PC-9 (cell line): Measurements from ENCODE around the gene FBXO24. TPM values are rescaled to one million over a fixed set of nuclear protein-coding genes. Genes with fewer than 3 reads are reported as not detected.

ENCODE experiments used
- BruUV-seq: library from RNA; stranded (reverse); fragments of 400-500 nt; replicated peaks from 2 replicates; lab custom pipeline; 2021; lab: Mats Ljungman, UMichigan
- CTCF ChIA-PET: fragments of 300-600 bp; sonication (Branson Sonifier 250); formaldehyde crosslinking; loops from one replicate; lab custom pipeline; 2022; ENCODE audit warnings: antibody characterized with exemption; lab: Charles Lee
- POLR2A ChIA-PET: fragments of 300-600 bp; sonication (Branson Sonifier 250); formaldehyde crosslinking; loops from one replicate; lab custom pipeline; 2022; ENCODE audit warnings: antibody characterized with exemption; ENCODE audit not compliant: unreplicated experiment; lab: Charles Lee
- DNase-seq, 2 experiments: peaks; one replicate each; pipeline versions ENCODE4 v3.0.0 to v3.0.0-alpha.2; 2015 to 2022; ENCODE audit warnings: mixed read lengths in 1 of 2
- H2AFZ ChIP-seq: fragments of 200-600 bp; sonication (generic); 2 replicates; pipeline ENCODE4 v1.8.1; 2017; ENCODE audit warnings: antibody characterized with exemption
- H3F3A ChIP-seq: fragments of 200-600 bp; sonication (generic); 2 replicates; pipeline ENCODE4 v1.8.1; 2017; ENCODE audit warnings: antibody characterized with exemption, mild to moderate bottlenecking, low read depth; ENCODE audit not compliant: insufficient read depth
- H3K27ac ChIP-seq: fragments of 200-600 bp; sonication (generic); 2 replicates; pipeline ENCODE4 v1.6.1; 2016; ENCODE audit warnings: mixed run types
- H3K27me3 ChIP-seq: fragments of 200-600 bp; sonication (generic); 2 replicates; pipeline ENCODE4 v1.6.1; 2016; ENCODE audit warnings: low read depth, mixed run types; ENCODE audit not compliant: insufficient read depth
- H3K36me3 ChIP-seq: fragments of 200-600 bp; sonication (generic); 2 replicates; pipeline ENCODE4 v1.6.1; 2016; ENCODE audit warnings: low read depth, mixed run types
- H3K4me1 ChIP-seq: fragments of 200-600 bp; sonication (generic); replicated peaks from 2 replicates; pipeline ENCODE4 v1.6.1; 2016; ENCODE audit warnings: mixed run types; ENCODE audit not compliant: insufficient read depth
- H3K4me2 ChIP-seq: fragments of 200-600 bp; sonication (generic); 2 replicates; pipeline ENCODE4 v1.6.1; 2017; ENCODE audit warnings: mixed run types
- H3K4me3 ChIP-seq: fragments of 200-600 bp; sonication (generic); 2 replicates; pipeline ENCODE4 v1.6.1; 2016; ENCODE audit warnings: mixed run types
- H3K79me2 ChIP-seq: fragments of 200-600 bp; sonication (generic); 2 replicates; pipeline ENCODE4 v1.6.1; 2017; ENCODE audit warnings: low read depth, mixed run types
- H3K9me2 ChIP-seq: fragments of 200-600 bp; sonication (generic); 2 replicates; pipeline ENCODE4 v1.8.1; 2017; ENCODE audit warnings: mild to moderate bottlenecking; ENCODE audit not compliant: insufficient read depth
- H3K9me3 ChIP-seq: fragments of 200-600 bp; sonication (generic); 2 replicates; pipeline ENCODE4 v1.8.1; 2016; ENCODE audit warnings: low read depth; ENCODE audit not compliant: insufficient read depth
- H4K20me1 ChIP-seq: fragments of 200-600 bp; sonication (generic); 2 replicates; pipeline ENCODE4 v1.8.1; 2017; ENCODE audit not compliant: insufficient read depth
- CTCF ChIP-seq: fragments of 200-600 bp; sonication (generic); conservative IDR thresholded peaks from 2 replicates; pipeline ENCODE4 v1.6.1; 2017; ENCODE audit warnings: mixed run types, antibody characterized with exemption, mild to moderate bottlenecking, moderate library complexity
- EZH2 ChIP-seq: fragments of 200-600 bp; sonication (generic); IDR thresholded peaks from 2 replicates; pipeline ENCODE4 v1.8.0; 2017; ENCODE audit warnings: antibody characterized with exemption, low read depth
- intact Hi-C: fragments of 100-400 bp; cut with micrococcal nuclease; formaldehyde crosslinking; loops from one replicate; pipeline ENCODE4 v1.10.0; 2022; ENCODE audit not compliant: unreplicated experiment
- total RNA-seq: library from RNA; stranded (reverse); gene quantifications from 2 replicates; pipeline ENCODE4 v1.2.3, GENCODE V29; 2021

The FBXO24 gene
- total RNA-seq, 1 experiment from 2014 or later, result 2.7 TPM

GRCh38 chr7:100591596-100591995 lies 5.5 kb downstream of the FBXO24 start:
- H3K79me2 ChIP-seq, result no peaks in the 10 kb centered on the region
- H2AFZ ChIP-seq, result no peak overlapping the region
- no peak for DNase-seq
- intact Hi-C loops, result no loop called here
- ChIA-PET CTCF (no interaction called here), POLR2A (interaction anchor here (0.6 kb wide), 3 partner anchors 11 to 163 kb away, joined by 4 read pairs; partner anchors contain the start of gene ZCWPW1)
- no peak overlapping the region for H3K4me2 ChIP-seq
- H3K9me3 ChIP-seq, result no peaks in the 10 kb centered on the region
- no peaks in the 10 kb centered on the region for H3K4me1 ChIP-seq
- H3K9me2 ChIP-seq, result no peaks in the 10 kb centered on the region
- no peak for TF ChIP-seq CTCF
- TF ChIP-seq EZH2, result no peak
- BruUV-seq, result no TSS peak
- H3K27ac ChIP-seq, result no peak overlapping the region
- H3K36me3 ChIP-seq, result no peaks in the 10 kb centered on the region
- H3K4me3 ChIP-seq, result no peak overlapping the region
- H4K20me1 ChIP-seq, result no peaks in the 10 kb centered on the region
- no peaks in the 10 kb centered on the region for H3K27me3 ChIP-seq
- H3F3A ChIP-seq, result no peaks in the 10 kb centered on the region

GRCh38 chr7:100595188-100595587 lies 9.1 kb downstream of the FBXO24 start:
- POLR2A ChIA-PET, result no interaction called here
- BruUV-seq, result no TSS peak

GRCh38 chr7:100598425-100598824 lies 12.3 kb downstream of the FBXO24 start:
- H3K36me3 ChIP-seq, result no peaks in the 10 kb centered on the region
- no peaks in the 10 kb centered on the region for H3K9me2 ChIP-seq
- no TSS peak for BruUV-seq
- no peaks in the 10 kb centered on the region for H3K79me2 ChIP-seq
- intact Hi-C loops, result no loop called here
- no peaks in the 10 kb centered on the region for H4K20me1 ChIP-seq
- H2AFZ ChIP-seq, result no peak overlapping the region
- H3K4me3 ChIP-seq, result no peak overlapping the region
- peaks cover 10% of the 10 kb centered on the region; the same call in 1 of the 2 replicates for H3F3A ChIP-seq
- H3K27ac ChIP-seq, result no peak overlapping the region
- ChIA-PET CTCF (no interaction called here), POLR2A (interaction anchor here (0.7 to 0.8 kb wide), 2 partner anchors 11 to 170 kb away, joined by 3 to 4 read pairs; partner anchors contain the start of gene ZCWPW1)
- no peaks in the 10 kb centered on the region for H3K9me3 ChIP-seq
- TF ChIP-seq EZH2, result no peak
- TF ChIP-seq CTCF, result no peak
- no peaks in the 10 kb centered on the region for H3K27me3 ChIP-seq
- peaks cover 18% of the 10 kb centered on the region for H3K4me1 ChIP-seq
- no peak for DNase-seq
- no peak overlapping the region for H3K4me2 ChIP-seq

More at GRCh38 chr7:100595188-100595587, 9.1 kb downstream of the FBXO24 start:
- no peaks in the 10 kb centered on the region for H3K4me1 ChIP-seq
- H3K36me3 ChIP-seq, result no peaks in the 10 kb centered on the region
- no peak overlapping the region for H3K27ac ChIP-seq
- DNase-seq, result no peak
- H2AFZ ChIP-seq, result no peak overlapping the region
- no peaks in the 10 kb centered on the region for H3K79me2 ChIP-seq
- no peaks in the 10 kb centered on the region for H3K9me3 ChIP-seq
- H3K9me2 ChIP-seq, result no peaks in the 10 kb centered on the region
- TF ChIP-seq EZH2 (no peak), CTCF (no peak)
- no peaks in the 10 kb centered on the region for H4K20me1 ChIP-seq
- no peak overlapping the region for H3K4me2 ChIP-seq
- H3K27me3 ChIP-seq, result no peaks in the 10 kb centered on the region
- H3F3A ChIP-seq, result peaks cover 5% of the 10 kb centered on the region; the same call in 1 of the 2 replicates
- CTCF ChIA-PET, result no interaction called here
- intact Hi-C loops, result no loop called here
- no peak overlapping the region for H3K4me3 ChIP-seq
